Mesothelial cell of epicardium (in vitro differentiated cells): Measurements from ENCODE around the gene RAD51AP1. TPM values are rescaled to one million over a fixed set of nuclear protein-coding genes. Genes with fewer than 3 reads are reported as not detected.

ENCODE experiments used
- DNase-seq, 2 experiments: peaks; one replicate each; pipeline ENCODE4 v3.0.0; 2021; ENCODE audit warnings: low spot score in 2 of 2; ENCODE audit not compliant: unreplicated experiment in 2 of 2
- H3K27ac Mint-ChIP-seq: 2 replicates; pipeline ENCODE4 v1.8.0; 2021; ENCODE audit warnings: mixed read lengths
- H3K27me3 Mint-ChIP-seq: 2 replicates; pipeline ENCODE4 v1.8.0; 2021; ENCODE audit warnings: low read depth, mixed read lengths
- H3K36me3 Mint-ChIP-seq: 2 replicates; pipeline ENCODE4 v1.8.0; 2021; ENCODE audit warnings: mixed read lengths
- H3K4me1 Mint-ChIP-seq: 2 replicates; pipeline ENCODE4 v1.8.0; 2021; ENCODE audit warnings: mixed read lengths
- H3K4me3 Mint-ChIP-seq: 2 replicates; pipeline ENCODE4 v1.8.0; 2021; ENCODE audit warnings: mild to moderate bottlenecking, moderate library complexity, mixed read lengths
- H3K9me3 Mint-ChIP-seq: 2 replicates; pipeline ENCODE4 v1.8.0; 2021; ENCODE audit warnings: mixed read lengths
- CTCF ChIP-seq: fragments of 200-600 bp; sonication (generic); IDR thresholded peaks from one replicate; pipeline ENCODE4 v1.5.0; 2021; ENCODE audit warnings: antibody characterized with exemption; ENCODE audit not compliant: unreplicated experiment
- total RNA-seq: library from RNA; stranded (reverse); gene quantifications from 3 replicates; pipeline ENCODE4 v1.2.1, GENCODE V29; 2021

Gene RAD51AP1
- total RNA-seq, 1 donor from 2014 or later = 17.3 TPM

GRCh38 chr12:4553943-4554342 is 15.3 kb downstream of the RAD51AP1 start:
- Mint-ChIP-seq H3K36me3 (no peaks in the 10 kb centered on the region), H3K9me3 (no peaks in the 10 kb centered on the region), H3K27me3 (no peaks in the 10 kb centered on the region), H3K27ac (no peak overlapping the region), H3K4me3 (no peak overlapping the region), H3K4me1 (no peaks in the 10 kb centered on the region)
- DNase-seq = no peak
- TF ChIP-seq CTCF = no peak

- no peak overlapping the region for H3K4me3 Mint-ChIP-seq
These were observed 17.1 kb downstream of the RAD51AP1 start for GRCh38 chr12:4555804-4556203.

GRCh38 chr12:4556735-4557530 is 18.2 kb downstream of the RAD51AP1 start:
- no peak overlapping the region for H3K4me3 Mint-ChIP-seq
- TF ChIP-seq CTCF = no peak
- peaks cover 4% of the 10 kb centered on the region for H3K4me1 Mint-ChIP-seq
- no peak for DNase-seq
- H3K36me3 Mint-ChIP-seq = no peaks in the 10 kb centered on the region
- H3K27ac Mint-ChIP-seq = no peak overlapping the region
- H3K27me3 Mint-ChIP-seq = peaks cover 2% of the 10 kb centered on the region
- no peaks in the 10 kb centered on the region for H3K9me3 Mint-ChIP-seq

More at GRCh38 chr12:4555804-4556203, 17.1 kb downstream of the RAD51AP1 start:
- H3K36me3 Mint-ChIP-seq = no peaks in the 10 kb centered on the region
- no peaks in the 10 kb centered on the region for H3K27me3 Mint-ChIP-seq
- DNase-seq = no peak
- TF ChIP-seq CTCF = no peak
- no peak overlapping the region for H3K27ac Mint-ChIP-seq
- no peaks in the 10 kb centered on the region for H3K4me1 Mint-ChIP-seq
- H3K9me3 Mint-ChIP-seq = no peaks in the 10 kb centered on the region

- H3K27ac Mint-ChIP-seq = no peak overlapping the region
- H3K27me3 Mint-ChIP-seq = peaks cover 8% of the 10 kb centered on the region
- TF ChIP-seq CTCF = no peak
- H3K36me3 Mint-ChIP-seq = no peaks in the 10 kb centered on the region
- no peak for DNase-seq
- H3K4me1 Mint-ChIP-seq = peaks cover 9% of the 10 kb centered on the region
- H3K9me3 Mint-ChIP-seq = no peaks in the 10 kb centered on the region
- H3K4me3 Mint-ChIP-seq = no peak overlapping the region
These were observed 18.9 kb downstream of the RAD51AP1 start for GRCh38 chr12:4557586-4557985.

GRCh38 chr12:4558171-4558570 is 19.5 kb downstream of the RAD51AP1 start:
- H3K27ac Mint-ChIP-seq = no peak overlapping the region
- no peak for TF ChIP-seq CTCF
- no peaks in the 10 kb centered on the region for H3K9me3 Mint-ChIP-seq
- peaks cover 9% of the 10 kb centered on the region for H3K4me1 Mint-ChIP-seq
- no peak for DNase-seq
- no peaks in the 10 kb centered on the region for H3K36me3 Mint-ChIP-seq
- H3K4me3 Mint-ChIP-seq = no peak overlapping the region
- peaks cover 14% of the 10 kb centered on the region for H3K27me3 Mint-ChIP-seq
